Lung microvascular endothelial cell (primary cell): Measurements from ENCODE around the gene STN1. TPM values are rescaled to one million over a fixed set of nuclear protein-coding genes. Genes with fewer than 3 reads are reported as not detected.

Source experiments
- DNase-seq, 2 donors: peaks; one replicate each; pipeline versions ENCODE4 v3.0.0 to v3.0.0-alpha.2; 2010; ENCODE audit warnings: low read depth in 2 of 2
- total RNA-seq: library from RNA; depleted of rRNA; stranded (reverse); fragments of >200 nt; gene quantifications from 2 replicates; pipeline ENCODE4 v1.2.1, GENCODE V29; 2014

The STN1 gene
- total RNA-seq, 1 donor from 2014 or later: 31.0 TPM

DNA sequence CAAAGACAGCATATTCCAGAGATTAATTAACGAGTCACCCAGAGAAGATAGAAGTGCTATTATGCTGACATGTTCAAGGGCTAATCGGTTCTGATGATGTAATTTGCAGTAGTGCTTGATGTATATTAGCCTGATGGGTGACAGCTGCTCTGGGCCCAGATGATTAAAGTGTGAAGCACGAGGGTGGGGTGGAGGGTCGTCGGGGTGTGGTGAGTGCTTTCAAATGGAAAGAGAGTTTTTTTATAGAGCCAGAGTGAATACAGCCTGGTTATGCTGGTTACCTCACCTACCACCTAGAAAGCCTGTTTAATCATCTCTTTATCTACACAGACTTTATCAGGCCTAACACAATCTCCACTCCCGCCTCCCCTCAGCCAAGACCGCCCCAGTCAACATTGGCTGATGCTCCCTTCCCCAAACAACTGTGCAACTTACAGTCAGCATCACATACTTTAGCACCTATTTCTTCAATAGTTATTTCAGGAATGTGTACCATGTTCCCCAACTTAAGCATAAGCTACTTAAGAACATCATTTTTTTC is 11.5 kb upstream of the STN1 start:
- DNase-seq: no peak

DNA sequence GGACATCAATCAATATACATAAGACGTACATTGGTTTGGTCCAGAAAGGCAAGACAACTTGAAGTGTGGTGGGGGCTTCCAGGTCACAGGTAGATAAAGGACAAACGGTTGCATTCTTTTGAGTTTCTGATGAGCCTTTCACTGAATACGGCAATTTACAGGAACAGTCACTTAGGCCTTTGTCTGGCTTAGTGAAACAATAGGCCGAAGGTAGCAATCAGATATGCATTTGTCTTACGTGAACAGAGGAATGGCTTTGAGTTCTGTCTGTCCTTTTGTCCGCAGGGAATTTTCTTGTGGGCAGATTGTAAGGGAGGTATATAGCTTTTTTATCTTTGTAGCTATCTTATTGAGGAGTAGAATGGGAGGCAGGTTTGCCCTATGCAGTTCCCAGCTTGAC is 10.8 kb upstream of the STN1 start:
- DNase-seq: no peak

DNA sequence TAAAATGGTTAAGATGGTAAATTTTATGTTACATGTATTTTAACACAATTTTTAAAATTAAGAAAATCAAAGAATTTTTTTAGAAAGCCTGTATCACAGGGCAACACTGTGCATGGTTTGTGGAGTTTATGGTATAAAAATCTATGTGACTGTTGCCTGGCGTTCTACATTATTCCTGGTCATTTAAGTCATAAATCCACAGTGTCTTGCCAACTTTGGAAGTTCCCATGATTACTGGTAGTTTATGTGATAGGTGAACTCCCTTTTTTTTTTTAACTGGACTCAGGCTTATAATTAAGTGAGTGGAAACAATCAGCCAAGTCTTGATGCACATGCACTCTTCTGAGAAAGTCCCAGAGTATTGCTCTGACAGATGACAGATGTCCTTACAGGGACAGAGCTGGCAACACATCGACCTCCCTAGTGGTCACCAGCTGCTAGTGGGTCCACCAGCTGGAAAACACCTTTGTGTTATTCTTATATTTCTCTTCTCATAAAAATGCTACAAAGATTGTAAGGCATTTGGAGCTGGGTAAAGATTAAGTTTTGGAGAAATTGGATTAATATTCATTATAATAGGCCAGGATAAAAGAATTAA is 8.8 kb upstream of the STN1 start:
- no peak for DNase-seq

DNA sequence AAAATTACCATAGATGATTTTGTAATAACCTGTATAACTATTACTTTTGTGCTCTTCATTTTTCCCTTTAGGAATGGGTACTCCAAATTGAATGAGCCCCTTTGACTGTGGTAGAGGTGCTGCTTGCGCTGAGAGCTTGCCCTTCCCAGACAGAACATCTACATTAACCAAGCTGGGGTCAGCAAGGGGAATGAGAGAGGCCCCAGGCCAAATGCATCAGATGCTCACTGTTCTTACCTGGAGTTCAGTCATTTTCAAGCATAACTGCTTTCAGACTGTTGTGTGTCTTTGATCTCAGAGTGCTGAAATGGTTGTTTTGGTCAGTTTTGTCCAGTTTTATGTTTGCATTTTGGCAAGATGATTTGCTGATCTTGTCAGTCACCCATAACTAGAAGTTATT is 7.6 kb upstream of the STN1 start:
- no peak for DNase-seq

DNA sequence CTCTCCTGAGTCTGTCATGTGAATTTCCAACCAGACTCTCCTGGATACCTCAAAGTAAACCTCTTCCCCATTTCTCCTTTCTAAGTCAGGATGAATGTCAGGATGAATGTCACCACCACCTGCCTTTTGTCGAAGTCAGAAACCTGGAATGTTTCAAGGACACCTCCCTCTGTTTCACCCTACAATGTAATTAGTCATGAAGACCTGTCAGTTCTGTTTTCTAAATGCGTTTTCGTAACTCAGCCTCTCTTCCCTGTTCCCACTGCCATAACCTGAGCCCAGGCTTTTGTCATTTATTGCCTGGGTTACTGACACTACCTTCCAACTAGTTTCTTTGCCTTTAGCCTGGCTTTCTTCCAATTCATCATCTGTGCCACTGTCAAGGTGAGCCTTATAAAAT is 5.5 kb upstream of the STN1 start:
- DNase-seq: no peak

DNA sequence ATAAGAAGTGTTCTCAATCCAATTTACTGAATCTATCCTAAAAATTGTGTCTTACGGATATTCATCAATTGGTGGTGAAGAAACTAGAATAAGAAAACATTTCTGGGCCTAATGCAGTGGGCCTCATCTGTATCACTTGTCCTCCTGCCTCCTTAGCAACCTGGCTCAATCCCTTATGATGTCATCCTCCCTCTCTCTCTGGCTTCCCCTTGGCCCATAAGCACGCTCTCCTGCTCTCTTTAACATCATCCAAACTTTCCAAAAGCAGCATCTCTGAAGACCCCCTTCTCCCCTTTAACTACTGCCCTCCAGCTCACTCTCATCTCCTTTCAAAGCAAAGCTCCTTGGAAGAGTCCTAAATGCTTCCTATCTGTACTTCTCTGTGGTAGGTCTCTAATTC is 4.7 kb upstream of the STN1 start:
- no peak for DNase-seq

DNA sequence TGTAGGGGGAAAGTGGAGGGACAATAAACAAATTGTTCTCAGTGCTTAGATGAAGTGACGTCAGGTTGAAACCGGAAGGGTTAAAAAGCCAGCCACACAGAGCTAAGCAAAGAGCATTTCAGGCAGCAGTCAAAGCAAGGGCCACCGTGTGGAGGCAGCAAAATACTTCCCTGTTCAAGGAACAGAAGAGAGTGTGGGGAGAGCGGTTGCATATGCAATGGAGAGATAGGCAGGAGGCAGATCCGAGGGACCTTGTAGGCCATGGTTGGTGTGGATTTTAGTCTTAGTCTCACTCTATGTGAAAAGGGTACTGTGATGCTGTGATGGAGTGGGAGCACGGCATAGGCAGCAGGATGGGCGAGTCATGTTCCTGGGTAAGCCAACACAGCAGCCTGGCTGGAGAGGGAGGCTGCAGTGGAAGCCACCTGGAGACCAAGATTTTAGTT is 3.8 kb upstream of the STN1 start:
- DNase-seq: peak; percentile 30 to 48

DNA sequence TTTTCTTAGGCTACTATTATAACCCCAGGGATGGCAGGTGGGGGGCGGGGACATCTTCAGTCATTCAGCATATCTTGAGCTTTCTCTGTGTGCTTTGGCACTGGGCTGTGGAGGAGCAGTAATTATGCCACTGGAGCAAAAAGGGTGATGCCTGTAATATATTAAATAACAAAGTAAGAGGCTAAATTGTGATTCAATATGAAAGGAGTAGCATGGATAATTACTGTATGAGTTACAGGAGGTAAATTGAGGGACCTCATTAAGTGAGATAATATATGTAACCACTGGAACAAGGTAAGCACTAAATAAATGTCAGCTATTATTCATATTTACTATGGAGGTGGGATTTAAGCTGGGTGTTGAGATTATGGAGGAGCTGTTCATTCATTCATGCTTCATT is 3.3 kb upstream of the STN1 start:
- no peak for DNase-seq

DNA sequence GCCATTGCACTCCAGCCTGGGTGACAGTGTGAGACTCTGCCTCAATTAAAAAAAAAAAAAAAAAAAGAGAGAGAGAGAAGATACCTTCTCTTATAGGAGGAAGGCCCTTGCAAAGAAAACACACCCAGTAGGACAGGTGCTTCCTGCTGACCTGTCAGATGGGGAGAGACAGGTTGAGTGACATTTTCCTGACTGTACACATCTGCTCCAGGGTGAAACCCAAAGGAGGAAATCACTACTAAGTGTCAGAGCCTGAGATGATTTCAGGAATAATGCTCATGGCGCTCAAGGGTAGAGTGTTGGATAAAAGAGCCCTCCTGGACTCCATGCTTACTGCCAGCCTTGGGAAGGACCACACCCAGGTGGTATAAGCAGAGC is 1.7 kb upstream of the STN1 start:
- no peak for DNase-seq

DNA sequence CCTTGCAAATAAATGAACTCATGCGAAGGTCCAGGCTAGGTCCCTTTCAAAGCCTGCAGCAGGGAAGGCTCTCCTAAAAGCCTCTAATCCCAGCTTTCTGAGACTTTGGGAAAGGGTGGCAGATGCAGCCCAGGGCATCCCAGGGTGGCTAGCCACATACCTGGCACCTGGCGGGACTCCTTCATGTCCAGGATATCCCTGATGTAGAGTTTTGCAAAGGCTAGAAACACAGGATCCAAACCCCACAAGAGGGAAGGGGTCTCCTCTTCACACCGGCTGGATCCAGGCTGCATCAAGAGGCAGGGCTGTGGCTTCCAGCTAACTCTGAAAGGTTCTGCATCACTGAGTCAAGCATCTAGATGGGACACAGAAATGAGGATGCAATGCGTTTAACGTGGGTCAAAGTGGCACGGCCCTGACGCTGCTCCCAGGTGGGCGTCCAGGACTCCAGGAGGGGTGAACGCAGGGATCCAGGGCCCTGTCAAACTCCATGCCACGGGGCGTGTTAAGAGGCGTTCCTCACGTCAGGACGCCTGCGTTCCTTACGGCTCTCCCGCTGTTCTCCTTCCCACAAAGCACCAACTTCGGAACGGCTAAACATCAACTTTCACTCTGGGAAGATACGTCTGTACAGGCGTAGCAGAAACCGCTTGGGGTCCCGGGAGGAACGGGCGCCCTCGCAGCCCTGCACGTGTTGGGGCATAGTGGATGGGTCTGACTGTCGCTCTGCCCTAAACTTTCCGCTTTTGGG is 507 bp downstream of the STN1 start:
- peak; percentile 27 to 66 for DNase-seq

DNA sequence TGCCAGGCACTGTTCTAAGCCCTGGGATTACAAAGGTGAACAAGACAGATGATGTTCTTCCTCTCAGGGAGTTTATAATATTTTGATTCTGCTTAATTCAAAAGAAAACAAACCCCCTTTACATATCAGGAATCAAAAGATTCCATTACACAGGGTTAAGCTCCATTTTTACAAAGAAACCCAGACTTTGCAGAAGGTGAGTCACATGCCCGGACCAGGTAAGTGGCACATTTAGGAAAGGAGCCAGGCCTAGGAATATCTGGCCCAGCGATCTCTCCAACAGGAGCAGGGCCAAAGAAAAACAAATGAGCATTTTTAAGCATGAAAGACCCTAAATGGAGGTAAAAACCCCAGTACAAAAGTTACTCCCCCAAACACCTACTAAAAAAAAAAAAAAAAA is 1.1 kb downstream of the STN1 start:
- DNase-seq: peak in 1 of 2 donors; percentile 20

DNA sequence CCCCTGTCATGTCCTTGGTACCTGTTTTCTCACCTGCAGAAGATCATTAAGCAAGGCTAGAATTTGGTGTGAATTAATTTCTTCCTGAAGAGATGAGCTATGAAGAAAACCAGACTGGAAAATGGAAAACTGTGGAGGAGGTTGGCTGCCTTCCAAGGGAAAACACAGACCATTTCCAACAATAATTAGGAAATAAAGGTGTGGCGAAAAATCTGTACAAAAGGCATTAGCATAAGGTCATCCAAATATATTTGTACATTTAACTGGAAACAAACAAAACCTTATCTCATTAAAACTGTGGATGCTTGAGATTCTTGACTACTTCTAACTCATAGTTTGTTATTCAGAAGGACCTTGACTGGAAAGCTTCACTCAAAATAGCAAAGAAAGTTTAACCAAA is 1.7 kb downstream of the STN1 start:
- DNase-seq: peak; percentile 14 to 87

DNA sequence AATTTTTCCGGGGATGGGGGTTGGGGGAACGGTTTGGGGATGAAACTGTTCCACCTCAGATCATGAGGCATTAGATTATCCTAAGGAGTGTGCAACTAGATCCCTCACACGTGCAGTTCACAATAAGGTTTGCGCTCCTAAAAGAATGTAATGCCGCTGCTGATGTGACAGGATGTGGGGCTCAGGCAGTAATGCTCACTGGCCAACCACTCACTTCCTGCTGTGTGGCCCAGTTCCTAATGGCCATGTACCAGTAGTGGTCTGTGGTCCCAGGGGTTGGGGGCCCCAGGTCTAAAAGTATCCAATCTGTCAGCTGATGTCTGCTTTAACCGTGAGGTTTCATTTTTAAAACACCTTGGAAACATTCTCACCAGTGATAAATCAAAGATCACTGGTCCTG is 2.2 kb downstream of the STN1 start:
- DNase-seq: peak; percentile 57 to 76

DNA sequence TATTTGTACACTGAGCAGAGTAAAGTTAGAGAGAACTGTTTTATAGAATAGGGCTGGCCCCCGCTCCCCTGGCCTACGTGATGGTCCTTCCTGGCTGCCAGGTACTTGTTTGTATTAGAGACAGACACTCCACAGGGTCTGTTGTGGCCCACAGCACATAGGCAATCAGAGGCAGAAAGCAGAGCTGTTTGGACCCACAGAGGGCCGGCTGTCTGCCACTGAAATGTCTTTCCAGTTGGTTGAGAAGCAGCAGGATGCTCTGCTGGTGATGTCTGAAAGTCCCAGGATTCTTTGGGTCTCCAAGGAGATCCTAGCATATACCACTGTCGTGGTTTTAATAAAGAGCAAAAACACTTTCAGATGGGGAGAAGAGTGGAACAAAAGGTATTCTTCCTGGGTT is 5.2 kb downstream of the STN1 start:
- DNase-seq: no peak

DNA sequence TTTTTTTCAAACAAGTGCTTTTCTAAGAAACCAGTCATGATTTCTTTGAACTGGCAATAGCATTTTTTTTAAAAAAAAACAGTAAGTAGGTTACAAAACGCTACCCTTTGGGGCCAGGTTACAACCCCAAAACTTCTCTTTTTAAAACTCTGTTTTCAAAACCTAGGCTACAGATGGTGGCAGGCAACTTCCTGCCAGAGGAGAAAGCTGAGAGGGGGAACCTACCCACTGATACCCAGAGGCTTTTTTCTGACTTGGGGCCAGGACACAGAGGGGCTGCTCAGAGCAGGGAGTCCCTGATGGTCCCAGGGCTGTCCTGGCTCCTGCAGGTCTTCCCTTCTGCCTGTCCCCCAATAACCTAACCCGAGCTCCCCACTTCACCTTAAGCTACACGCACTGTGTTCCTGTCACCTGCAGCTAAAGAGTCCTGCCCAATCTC is 6.9 kb downstream of the STN1 start:
- DNase-seq: no peak

DNA sequence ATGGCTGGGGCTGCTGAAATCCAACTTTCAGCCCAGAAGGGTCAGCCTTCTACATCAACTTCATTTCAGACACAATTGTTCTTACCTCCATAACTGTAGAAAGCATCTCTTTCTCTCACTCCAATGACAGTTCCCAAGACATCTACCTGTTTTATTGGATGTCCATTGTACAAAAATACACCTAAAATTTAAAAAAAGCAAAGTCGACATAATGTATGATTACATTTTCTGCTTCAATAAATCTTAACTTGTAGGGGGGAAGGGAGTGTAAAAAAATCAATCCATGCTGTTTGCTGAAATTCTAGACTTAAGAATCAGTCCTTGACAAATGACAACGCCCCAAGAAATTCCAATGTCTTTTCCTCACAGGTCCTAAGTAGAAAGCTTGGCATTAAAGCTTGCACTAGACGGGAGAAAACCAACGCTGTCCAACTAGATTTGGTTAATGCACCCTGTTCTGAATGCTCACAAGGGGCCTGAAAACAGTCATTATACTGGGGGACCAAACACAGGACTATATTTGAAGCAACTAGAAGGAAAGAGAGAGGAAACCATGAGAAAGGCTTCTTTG is 7.5 kb downstream of the STN1 start:
- no peak for DNase-seq

DNA sequence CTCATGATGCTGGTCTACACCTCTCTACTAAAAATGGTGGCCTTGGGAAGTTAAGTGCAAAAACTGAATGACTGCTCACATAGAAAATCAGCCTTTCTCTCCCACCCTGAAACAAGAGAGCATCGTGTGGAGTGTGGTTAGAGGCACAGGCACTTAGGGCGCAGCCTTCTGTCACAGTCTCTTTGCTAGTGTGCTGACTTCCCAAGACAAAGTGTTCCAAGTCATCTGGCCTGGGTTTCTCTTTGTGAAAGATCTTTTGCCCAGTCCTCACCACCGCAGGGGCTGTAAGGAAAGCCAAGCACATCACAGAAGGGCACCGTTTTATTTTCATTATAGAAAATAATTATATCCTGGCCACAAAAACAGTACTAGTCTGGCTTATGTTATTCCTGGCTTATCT is 12.5 kb downstream of the STN1 start:
- peak in 1 of 2 donors; percentile 6 for DNase-seq

DNA sequence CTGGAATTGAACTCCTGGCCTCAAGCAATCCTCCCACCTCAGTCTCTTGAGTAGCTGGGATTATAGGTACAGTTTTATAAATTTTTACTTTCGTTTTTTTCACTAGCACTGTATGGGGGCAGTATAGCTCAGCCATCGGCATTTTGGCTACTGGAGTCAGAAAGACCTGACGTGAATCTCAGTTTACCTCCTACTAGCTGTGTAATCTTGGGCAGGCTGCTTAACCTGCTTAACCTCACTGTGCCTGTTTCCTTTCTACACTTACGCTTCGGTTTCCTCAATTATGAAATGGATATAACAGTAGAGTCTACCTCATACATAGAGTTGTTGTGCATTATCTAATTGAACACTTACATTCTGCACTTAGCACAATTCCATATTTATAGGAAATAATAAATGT is 16.7 kb downstream of the STN1 start:
- DNase-seq: peak; percentile 49 to 52

DNA sequence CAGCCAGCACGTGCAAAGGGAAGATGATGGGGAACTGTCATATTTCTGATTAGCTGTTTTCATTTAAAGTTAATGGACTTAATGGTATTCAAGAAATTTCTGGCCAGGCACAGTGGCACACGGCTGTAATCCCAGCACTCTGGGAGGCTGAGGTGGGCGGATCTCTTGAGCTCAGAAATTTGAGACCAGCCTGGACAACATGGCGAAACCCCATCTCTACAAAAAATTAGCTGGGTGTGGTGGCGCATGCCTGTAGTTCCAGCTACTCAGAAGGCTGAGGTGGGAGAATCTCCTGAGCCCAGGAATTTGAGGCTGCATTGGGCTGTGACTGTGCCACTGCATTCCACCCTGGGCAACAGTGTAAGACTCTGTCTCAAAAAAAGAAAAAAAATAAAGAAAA is 18.7 kb downstream of the STN1 start:
- no peak for DNase-seq

DNA sequence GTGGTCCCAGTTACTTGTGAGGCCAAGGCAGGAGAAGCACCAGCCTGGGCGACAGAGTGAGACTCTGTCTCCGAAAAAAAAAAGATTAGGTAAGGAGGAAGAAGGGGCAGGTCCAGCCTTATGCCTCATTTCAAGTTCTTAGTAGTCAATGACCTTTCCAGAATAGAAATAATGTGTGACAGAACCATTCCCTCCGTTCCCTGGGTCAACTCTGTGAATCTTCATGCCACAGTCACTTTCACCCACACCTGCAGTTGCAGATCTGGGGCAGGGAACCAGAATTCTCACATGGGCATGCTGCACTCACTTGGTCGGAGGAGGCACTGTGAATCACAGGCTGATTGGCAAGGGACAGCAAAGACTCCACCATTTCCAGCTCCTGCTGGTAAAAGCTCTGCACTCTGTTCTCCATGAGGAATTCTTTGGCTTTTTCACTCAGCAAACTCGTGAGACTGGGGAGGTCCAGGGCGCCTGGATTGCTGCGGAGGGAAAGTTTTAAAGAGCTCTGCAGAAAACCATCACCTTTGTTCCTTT is 20.7 kb downstream of the STN1 start:
- no peak for DNase-seq

DNA sequence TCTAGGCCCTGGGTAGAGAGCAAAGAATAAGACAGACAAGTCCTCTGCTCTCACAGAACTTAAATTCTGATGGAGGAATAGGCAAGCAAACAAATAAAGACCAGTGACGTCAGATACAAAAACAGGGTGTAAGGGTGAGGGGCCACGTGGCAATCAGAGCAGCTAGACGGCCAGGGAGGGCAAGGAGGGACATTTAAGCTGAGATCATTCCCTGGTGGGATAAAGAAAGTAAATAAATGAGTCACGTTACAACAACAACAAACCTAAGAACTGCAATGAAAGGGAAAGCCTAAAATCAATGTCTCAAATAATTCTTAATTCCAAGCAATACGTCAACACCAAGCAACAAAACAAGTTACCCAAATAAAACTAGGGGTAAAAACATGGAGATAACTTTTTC is 21.8 kb downstream of the STN1 start:
- peak in 1 of 2 donors; percentile 67 for DNase-seq

DNA sequence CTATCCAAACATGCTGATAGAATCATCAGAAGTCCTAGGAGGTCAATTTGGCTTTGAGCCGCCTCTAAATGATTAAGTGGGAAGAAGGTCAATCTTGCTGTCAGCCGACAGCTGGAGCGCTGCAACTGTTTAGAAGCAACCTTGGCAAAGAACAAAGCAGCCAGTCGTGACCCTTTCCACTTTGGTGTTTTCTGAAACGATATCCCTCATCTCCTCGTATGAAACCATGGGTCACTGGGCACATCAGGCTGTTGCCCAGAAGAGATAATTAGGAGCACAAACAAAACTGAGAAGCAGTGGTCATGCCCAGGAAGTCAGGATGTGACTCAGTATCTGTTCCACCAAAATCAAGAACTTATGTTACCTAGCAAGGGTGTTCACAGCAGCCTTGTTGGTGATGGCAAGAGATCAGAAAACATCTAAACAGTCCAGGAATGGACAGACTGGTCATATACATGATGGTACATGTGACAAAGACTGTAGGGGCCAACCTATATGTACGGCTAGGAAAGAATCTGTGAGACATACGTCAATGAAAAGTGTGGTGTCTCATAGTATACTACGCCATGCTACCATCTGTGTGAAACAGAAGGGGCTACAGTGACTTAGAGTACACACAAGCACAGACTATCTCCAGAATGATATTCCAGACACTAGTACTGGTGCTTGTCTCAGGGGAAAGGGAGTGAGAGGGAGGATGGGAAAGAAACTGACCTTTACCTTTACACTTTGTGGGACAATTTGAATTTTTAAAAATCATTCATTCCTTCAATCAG is 22.4 kb downstream of the STN1 start:
- peak; percentile 45 to 81 for DNase-seq
